Memory B cell (primary cell): ENCODE data around the gene IZUMO2.
"Not testable (repeated sequence)": the region's sequence is repeated elsewhere in the genome, so short reads cannot be mapped to it uniquely, and the experiment has no call there.

Experiments
- ATAC-seq: fragments of 150-1000 bp; cut with Tn5 transposase; 2 replicates; pipeline ENCODE4 v1.10.0; 2021; ENCODE audit warnings: low read depth, mild to moderate bottlenecking, moderate library complexity
- DNase-seq, 2 donors: peaks; one replicate each; pipeline ENCODE4 v3.0.0; 2022; ENCODE audit warnings: low spot score in 2 of 2
- H3K27ac Mint-ChIP-seq: one replicate; pipeline ENCODE4 v1.8.0; 2022; ENCODE audit warnings: mild to moderate bottlenecking, moderate library complexity, mixed read lengths
- H3K27me3 Mint-ChIP-seq: one replicate; pipeline ENCODE4 v1.8.0; 2022; ENCODE audit warnings: mixed read lengths
- H3K36me3 Mint-ChIP-seq: one replicate; pipeline ENCODE4 v1.8.0; 2022; ENCODE audit warnings: mild to moderate bottlenecking, mixed read lengths
- H3K4me1 Mint-ChIP-seq: one replicate; pipeline ENCODE4 v1.8.0; 2022; ENCODE audit warnings: mixed read lengths
- H3K4me3 Mint-ChIP-seq: one replicate; pipeline ENCODE4 v1.8.0; 2022; ENCODE audit warnings: mild to moderate bottlenecking, moderate library complexity, mixed read lengths
- H3K9me3 Mint-ChIP-seq: one replicate; pipeline ENCODE4 v1.8.0; 2022; ENCODE audit warnings: mixed read lengths

IZUMO2 gene

DNA sequence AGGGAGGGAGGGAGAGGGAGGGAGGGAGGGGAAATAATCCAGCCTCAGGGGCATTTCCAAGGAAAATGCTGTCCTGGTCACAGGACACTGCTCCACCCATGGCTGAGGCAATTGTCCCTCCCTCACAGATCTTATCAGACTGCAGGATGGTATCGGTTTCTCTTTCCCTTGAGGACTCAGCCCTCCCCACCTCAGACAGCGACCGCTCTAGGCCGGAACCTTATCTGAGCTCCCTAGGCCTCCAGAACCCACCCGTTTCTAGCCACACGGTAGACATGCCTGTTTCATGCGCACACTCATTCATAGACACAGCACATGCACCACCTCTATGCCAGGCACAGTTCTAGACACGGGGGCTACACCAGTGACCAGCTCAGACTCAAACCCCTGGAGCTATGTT lies 10.0 kb upstream of the IZUMO2 start:
- Mint-ChIP-seq H3K27ac (no peak overlapping the region), H3K27me3 (peaks cover 19% of the 10 kb centered on the region), H3K36me3 (peaks cover 6% of the 10 kb centered on the region), H3K4me3 (no peak overlapping the region), H3K4me1 (no peaks in the 10 kb centered on the region), H3K9me3 (peaks cover 2% of the 10 kb centered on the region)
- no peak for ATAC-seq
- no peak for DNase-seq

DNA sequence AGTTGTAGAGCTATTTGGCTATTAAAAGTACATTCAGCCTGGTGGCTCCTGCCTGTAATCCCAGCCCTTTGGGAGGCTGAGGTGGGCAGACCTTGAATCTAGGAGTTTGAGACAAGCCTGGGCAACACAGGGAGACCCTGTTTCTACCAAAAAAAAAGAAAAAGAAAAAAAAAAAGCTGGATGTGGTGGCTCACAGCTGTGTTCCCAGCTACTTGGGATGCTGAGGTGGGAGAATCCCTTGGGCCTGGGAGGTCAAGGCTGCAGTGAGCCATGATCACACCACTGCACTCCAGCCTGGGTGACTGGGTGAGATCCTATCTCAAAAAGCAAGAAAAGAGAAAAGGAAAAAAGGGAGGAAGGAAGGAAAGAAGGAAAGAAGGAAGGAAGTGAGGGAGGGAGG lies 9.6 kb upstream of the IZUMO2 start:
- ATAC-seq, result no peak

DNA sequence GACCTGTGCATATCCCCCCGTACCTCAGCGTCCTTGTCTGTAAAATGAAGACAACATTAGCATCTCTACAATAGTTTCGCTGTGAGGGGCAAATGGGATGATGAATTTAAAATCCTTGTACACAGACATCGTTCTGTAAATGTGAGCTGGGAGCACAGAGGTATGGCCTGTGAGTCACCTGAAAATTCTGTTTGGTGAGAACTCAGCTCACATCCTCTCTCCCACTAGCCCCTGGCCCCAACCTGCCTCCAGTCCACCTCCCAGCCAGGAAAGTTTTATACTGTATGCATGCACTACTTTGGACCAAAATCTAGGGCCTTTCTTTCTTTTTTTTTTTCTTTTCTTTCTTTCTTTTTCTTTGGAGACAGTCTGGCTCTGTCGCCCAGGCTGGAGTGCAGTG lies 8.7 kb upstream of the IZUMO2 start:
- Mint-ChIP-seq H3K4me3 (no peak overlapping the region), H3K27ac (no peak overlapping the region), H3K27me3 (peaks cover 22% of the 10 kb centered on the region), H3K36me3 (peaks cover 6% of the 10 kb centered on the region), H3K4me1 (no peaks in the 10 kb centered on the region), H3K9me3 (peaks cover 2% of the 10 kb centered on the region)
- DNase-seq (no peak), ATAC-seq (no peak)

More for the DNA sequence above, 9.6 kb upstream of the IZUMO2 start:
- DNase-seq, result no peak
- Mint-ChIP-seq H3K27me3 (peaks cover 19% of the 10 kb centered on the region), H3K4me3 (no peak overlapping the region), H3K9me3 (peaks cover 2% of the 10 kb centered on the region), H3K27ac (no peak overlapping the region), H3K36me3 (peaks cover 6% of the 10 kb centered on the region), H3K4me1 (no peaks in the 10 kb centered on the region)

DNA sequence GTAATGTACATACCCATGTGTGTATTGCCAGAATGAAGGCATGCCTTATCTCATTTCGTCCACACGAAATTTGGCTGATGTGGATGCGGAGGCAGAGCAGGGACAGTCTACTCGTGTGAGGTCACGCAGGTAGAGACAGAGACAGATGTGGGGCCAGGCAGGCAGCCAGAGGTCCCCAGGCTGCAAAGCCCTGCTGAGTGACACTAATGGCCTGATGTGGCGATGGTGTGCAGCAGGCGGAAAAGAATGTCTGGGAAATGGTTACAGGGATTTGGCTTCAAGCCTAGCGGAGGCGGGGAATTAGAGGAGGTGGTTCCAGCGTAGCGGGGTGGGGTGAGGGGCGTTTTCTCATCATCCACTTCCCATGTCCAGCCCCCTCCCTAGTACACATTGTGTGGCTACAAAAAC lies 4.2 kb upstream of the IZUMO2 start:
- H3K9me3 Mint-ChIP-seq, result no peaks in the 10 kb centered on the region
- H3K27me3 Mint-ChIP-seq, result peaks cover 23% of the 10 kb centered on the region
- no peak for DNase-seq
- no peaks in the 10 kb centered on the region for H3K4me1 Mint-ChIP-seq
- H3K4me3 Mint-ChIP-seq, result no peak overlapping the region
- ATAC-seq, result no peak
- H3K36me3 Mint-ChIP-seq, result peaks cover 6% of the 10 kb centered on the region
- no peak overlapping the region for H3K27ac Mint-ChIP-seq

DNA sequence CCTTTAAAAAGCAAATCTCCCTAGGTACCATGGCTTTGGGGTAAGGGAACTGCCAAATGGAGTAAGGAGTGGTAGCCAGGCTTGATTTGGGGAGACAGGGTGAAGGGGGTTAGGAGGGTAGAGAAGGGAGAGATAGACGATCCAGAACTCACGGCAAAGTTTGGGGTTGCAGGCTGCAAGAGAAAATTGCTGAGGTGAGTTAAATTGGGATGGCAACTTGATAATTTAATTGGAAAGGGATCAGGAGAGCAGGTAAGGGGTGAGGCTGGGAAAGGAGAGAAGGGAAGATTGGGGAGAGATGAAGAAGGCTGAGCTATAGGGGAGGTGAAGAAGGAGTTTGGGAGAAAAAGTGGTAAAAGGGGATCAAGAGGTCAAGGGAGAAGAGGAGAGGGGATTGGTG lies 4.0 kb downstream of the IZUMO2 start:
- DNase-seq (no peak), ATAC-seq (no peak)
- Mint-ChIP-seq H3K9me3 (peaks cover 17% of the 10 kb centered on the region), H3K27me3 (peaks cover 10% of the 10 kb centered on the region), H3K27ac (no peak overlapping the region), H3K4me3 (no peak overlapping the region), H3K4me1 (no peaks in the 10 kb centered on the region), H3K36me3 (peaks cover 1% of the 10 kb centered on the region)

DNA sequence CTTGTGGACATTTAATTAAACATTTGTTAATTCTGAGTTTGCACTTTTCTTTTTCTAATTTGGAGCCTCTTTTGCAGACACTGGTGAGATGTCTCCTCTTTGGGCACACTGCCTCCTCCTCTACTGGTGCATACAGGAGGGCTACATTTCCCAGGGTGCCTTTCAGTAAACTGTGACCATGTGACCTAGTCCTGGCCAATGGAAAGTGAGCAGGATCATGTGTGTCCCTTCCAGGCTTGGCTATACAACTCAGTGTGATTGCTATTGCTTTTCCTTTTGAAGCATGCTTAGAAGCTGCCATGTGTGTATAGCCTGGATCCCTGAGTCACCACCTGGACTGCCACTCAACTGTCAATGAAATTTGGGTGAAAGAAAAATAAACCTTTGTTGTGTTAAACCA lies 4.5 kb downstream of the IZUMO2 start:
- Mint-ChIP-seq H3K27me3 (peaks cover 14% of the 10 kb centered on the region), H3K27ac (no peak overlapping the region), H3K4me3 (no peak overlapping the region), H3K36me3 (peaks cover 1% of the 10 kb centered on the region), H3K9me3 (peaks cover 17% of the 10 kb centered on the region), H3K4me1 (no peaks in the 10 kb centered on the region)
- DNase-seq (no peak), ATAC-seq (no peak)

DNA sequence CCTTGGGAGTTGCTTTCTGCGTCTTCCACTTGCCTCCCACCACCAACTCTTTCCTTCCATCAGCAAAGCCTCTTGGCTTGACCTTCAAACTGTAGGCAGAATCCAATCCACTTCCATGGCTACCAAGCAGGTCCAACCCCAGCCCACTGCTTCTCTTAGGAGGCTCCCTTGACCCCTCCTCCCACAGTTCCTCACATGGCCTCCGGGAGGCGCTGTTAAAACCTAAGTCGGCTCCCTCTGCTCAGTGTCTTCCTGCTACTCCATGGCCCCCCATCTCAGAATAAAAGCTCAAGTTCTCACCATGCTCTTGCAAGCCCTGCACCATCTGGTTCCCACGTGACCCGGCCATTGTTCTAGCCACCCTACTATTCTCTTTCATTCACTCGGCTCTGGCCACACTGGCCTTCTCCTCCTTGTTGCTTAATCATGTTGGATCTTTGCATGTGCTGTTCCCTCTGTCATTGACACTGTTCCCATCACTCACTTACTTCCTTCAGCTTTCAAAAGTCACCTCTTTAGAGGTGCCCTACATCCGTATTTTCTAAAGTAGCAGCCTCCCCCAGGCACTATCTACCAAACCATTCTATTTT lies 7.5 kb downstream of the IZUMO2 start:
- peaks cover 19% of the 10 kb centered on the region for H3K9me3 Mint-ChIP-seq
- ATAC-seq, result no peak
- H3K4me3 Mint-ChIP-seq, result no peak overlapping the region
- H3K27me3 Mint-ChIP-seq, result peaks cover 18% of the 10 kb centered on the region
- no peak overlapping the region for H3K27ac Mint-ChIP-seq
- peaks cover 3% of the 10 kb centered on the region for H3K36me3 Mint-ChIP-seq
- H3K4me1 Mint-ChIP-seq, result no peaks in the 10 kb centered on the region
- DNase-seq, result no peak

DNA sequence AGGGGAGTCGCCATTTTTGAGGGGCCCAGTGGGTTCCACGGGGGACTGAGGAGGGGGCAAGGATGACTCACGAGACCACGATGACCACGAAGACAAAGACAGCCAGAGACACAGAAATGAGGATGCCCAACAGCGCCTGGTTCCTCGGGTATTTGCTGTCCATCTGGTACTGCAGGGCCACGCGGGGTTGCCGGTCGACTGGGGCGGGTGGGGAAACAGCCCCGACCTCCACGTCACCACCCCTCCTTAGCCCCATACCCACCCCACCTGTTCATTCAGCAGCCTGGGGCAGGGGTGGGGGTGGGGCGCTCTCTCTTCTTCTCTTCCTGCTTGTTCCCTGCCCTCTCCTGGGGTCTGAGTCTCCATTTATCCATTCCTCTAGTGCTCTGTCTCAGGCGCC lies 8.6 kb downstream of the IZUMO2 start:
- no peak overlapping the region for H3K4me3 Mint-ChIP-seq
- DNase-seq, result no peak
- H3K27me3 Mint-ChIP-seq, result peaks cover 23% of the 10 kb centered on the region
- H3K36me3 Mint-ChIP-seq, result peaks cover 3% of the 10 kb centered on the region
- no peak overlapping the region for H3K27ac Mint-ChIP-seq
- no peaks in the 10 kb centered on the region for H3K4me1 Mint-ChIP-seq
- no peak for ATAC-seq
- peaks cover 18% of the 10 kb centered on the region for H3K9me3 Mint-ChIP-seq

DNA sequence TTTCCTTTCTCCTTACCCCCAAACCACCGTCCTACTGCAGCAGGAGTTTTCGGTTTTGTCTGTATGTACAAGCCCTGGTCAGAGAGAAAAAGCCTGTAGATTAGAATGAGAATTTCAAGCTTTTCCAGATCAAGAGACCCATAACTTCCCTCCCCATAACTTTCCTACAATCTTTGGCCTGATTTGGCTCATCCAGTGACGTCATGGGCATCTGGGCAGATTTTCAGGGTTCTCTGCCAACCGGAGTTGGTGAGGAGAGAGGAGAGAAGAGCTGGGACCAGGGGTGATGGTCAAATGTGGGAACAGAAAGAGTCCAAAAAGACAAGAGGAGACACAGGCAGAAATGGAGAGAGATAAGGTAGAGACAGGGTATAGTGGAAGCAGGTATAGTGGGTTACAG lies 10.5 kb downstream of the IZUMO2 start:
- no peak for ATAC-seq
- no peak for DNase-seq
- Mint-ChIP-seq H3K4me3 (no peak overlapping the region), H3K27ac (no peak overlapping the region), H3K9me3 (peaks cover 12% of the 10 kb centered on the region), H3K27me3 (peaks cover 27% of the 10 kb centered on the region), H3K4me1 (peaks cover 4% of the 10 kb centered on the region), H3K36me3 (peaks cover 6% of the 10 kb centered on the region)

DNA sequence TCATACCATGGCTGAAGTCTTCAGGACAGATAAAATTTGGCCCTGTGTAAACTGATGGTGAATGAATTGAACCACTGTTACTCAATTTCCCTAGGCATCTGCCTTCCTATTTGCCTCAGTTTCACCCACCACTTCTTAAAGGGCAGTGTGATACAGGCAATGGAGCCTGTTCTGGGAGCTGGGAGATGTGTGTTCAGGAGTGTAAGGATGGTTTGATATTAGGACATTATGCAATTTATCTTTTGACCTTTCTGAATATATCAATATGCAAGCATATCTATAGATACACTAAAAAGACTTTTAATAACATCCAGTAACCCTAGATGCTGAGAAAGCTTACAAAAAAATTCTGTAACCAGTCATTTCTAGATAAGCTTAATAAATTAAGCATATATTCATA lies 14.6 kb downstream of the IZUMO2 start:
- Mint-ChIP-seq H3K4me3 (no peak overlapping the region), H3K36me3 (peaks cover 6% of the 10 kb centered on the region), H3K9me3 (peaks cover 6% of the 10 kb centered on the region), H3K4me1 (peaks cover 7% of the 10 kb centered on the region), H3K27me3 (peaks cover 22% of the 10 kb centered on the region), H3K27ac (no peak overlapping the region)
- no peak for DNase-seq
- ATAC-seq, result no peak

DNA sequence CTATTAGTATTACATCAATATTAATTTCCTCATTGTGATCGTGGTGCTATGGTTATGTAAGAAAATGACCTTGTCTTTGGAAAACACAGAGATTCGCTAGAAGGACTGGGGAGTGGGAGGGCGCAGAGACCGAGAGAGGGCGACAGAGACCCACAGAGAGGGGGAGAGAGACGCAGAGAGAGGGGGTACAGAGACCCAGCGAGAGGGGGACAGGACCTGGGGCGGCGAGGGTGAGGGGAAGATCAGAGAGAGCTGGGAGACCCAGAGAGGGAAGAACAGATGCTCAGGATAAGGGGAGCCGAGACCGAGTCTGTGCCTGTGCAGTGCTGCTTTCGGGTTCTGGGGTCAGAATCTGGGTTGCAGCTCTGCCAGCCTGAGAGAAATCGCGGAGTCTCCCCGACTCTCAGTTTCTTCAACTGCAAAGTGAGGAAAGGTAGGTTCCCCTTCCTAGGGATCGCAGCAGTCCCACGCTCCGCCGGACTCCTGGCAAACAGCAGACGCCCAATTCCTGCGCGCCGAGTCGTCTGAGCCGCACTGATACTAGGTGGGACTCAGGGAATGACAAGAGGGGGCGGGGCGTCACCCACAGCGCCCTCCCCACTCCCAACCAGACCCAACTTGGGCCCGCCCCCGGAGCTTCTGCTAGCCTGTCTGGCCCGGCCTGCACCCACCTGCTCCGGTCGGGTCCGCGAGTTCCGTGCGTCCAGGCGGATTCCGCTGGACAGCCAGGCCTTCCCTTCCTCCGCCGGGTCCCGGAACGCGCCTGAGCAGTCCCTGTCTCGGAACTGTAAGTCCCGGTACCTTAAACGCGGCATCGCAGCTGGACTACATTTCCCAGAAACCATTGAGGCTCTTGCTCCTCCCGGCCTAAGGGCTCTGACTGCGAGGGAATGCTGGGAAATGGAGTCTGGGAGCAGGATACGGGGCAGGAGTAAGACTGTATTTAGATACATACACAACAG lies 15.3 kb downstream of the IZUMO2 start:
- peaks cover 18% of the 10 kb centered on the region for H3K27me3 Mint-ChIP-seq
- peak; percentile 20 to 77 for DNase-seq
- peaks cover 7% of the 10 kb centered on the region for H3K4me1 Mint-ChIP-seq
- H3K9me3 Mint-ChIP-seq, result peaks cover 5% of the 10 kb centered on the region
- ATAC-seq, result peak; percentile 85
- peak overlapping the region; percentile 81 for H3K4me3 Mint-ChIP-seq
- H3K27ac Mint-ChIP-seq, result no peak overlapping the region
- peaks cover 5% of the 10 kb centered on the region for H3K36me3 Mint-ChIP-seq

DNA sequence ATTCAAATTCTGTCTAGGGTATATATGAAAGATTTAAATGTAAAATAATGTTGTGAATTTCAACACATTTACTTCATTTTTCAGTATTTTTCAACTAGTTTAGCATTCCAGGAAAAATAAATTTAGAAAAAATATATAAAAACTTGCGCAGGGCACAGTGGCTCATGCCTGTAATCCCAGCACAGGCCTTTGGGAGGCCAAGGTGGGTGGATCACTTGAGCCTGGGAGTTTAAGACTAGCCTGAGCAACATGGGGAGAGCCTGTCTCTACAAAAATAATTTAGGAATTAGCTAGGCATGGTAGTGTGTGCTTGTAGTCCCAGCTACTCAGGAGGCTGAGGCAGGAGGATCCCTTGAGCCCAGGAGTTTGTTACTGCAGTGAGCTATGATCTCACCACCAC lies 21.2 kb downstream of the IZUMO2 start:
- H3K27ac Mint-ChIP-seq, H3K27me3 Mint-ChIP-seq, H3K36me3 Mint-ChIP-seq, ATAC-seq, H3K4me3 Mint-ChIP-seq, H3K4me1 Mint-ChIP-seq, H3K9me3 Mint-ChIP-seq, DNase-seq: not testable (repeated sequence)

DNA sequence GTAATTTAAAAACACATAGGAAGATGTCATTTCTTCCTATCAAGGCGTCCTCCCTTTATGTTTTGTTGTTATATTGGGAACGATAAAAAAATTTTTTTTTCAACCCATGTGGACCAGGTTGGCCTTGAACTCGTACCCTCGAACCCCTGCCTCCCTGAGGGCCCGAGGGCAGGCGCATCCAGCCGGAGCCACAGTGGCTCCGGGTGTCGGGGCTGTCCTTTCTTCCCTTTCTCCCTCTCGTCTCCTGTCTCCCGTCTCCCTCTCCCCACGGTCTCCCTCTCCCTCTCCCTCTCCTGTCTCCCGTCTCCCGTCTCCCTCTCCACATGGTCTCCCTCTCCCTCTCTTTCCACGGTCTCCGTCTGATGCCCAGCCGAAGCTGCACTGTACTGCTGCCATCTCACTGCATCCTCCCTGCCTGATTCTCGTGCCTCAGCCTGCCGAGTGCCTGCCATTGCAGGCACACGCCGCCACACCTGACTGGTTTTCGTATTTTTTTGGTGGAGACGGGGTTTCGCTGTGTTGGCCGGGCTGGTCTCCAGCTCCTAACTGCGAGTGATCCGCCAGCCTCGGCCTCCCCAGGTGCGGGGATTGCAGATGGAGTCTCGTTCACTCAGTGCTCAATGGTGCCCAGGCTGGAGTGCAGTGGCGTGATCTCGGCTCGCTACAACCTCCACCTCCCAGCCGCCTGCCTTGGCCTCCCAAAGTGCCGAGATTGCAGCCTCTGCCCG lies 22.8 kb downstream of the IZUMO2 start:
- H3K36me3 Mint-ChIP-seq, H3K4me3 Mint-ChIP-seq, ATAC-seq, H3K4me1 Mint-ChIP-seq, H3K27me3 Mint-ChIP-seq, H3K27ac Mint-ChIP-seq, DNase-seq, H3K9me3 Mint-ChIP-seq: not testable (repeated sequence)
